Measurements from ENCODE around the gene KRTAP19-2. TPM values are rescaled to one million over a fixed set of nuclear protein-coding genes. Genes with fewer than 3 reads are reported as not detected.

Gene KRTAP19-2
- polyA plus RNA-seq, 2 of the 4 experiments (the other 2 are of a cell fraction) = not detected

GRCh38 chr21:30444204-30444603 lies 43.0 kb downstream of the KRTAP19-2 start:
- DNase-seq (ENCODE audit: low read depth in 1 of 2, low spot score in 1 of 2) (no peak), ATAC-seq (no peak), FAIRE-seq (no peak)
- POLR2A ChIA-PET = no interaction called here
- Histone ChIP-seq H3K4me2 (no peak overlapping the region), H3K9me3 (no peaks in the 10 kb centered on the region), H3K27ac (no peak overlapping the region), H3K4me1 (no peaks in the 10 kb centered on the region), H3K4me3 (no peak overlapping the region)
- WGBS (ENCODE audit: missing lambda C conversion rate) = 0% methylated on average over 1 of the region's 1 CpG
- CTCF ChIA-PET = no interaction called here
- TF ChIP-seq, protein P1, sequence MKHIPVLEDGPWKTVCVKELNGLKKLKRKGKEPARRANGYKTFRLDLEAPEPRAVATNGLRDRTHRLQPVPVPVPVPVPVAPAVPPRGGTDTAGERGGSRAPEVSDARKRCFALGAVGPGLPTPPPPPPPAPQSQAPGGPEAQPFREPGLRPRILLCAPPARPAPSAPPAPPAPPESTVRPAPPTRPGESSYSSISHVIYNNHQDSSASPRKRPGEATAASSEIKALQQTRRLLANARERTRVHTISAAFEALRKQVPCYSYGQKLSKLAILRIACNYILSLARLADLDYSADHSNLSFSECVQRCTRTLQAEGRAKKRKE (CRISPR knock-in tag; IDR thresholded peaks at IDR 0.05; ENCODE audit: low read depth) = no peak
- TF ChIP-seq MAFK (IDR thresholded peaks at IDR 0.05; ENCODE audit: partially characterized antibody) = no peak

DNA sequence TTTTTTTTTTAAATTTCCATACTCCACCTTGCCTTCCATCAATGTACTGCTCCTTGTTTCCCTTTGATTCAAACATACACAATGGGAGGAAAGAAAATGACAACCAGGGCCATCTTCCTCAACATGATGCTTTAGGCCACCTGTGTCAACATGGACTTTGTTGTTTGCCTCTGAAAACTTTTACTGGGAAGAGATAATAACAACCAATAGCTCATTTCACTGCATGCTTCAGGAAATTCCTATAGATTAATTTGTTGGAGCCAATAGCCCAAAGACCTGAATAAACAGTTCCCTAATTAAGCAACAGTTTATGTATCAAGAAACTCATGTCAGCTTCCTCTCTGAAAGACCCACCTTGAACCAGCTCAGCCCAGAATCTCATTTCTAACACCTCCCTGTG lies 44.0 kb downstream of the KRTAP19-2 start:
- Histone ChIP-seq H3K4me1 (no peaks in the 10 kb centered on the region), H3K9me3 (no peaks in the 10 kb centered on the region), H3K27ac (no peak overlapping the region), H3K4me2 (no peak overlapping the region), H3K4me3 (no peak overlapping the region)
- POLR2A ChIA-PET = no interaction called here
- DNase-seq (ENCODE audit: low read depth in 1 of 2, low spot score in 1 of 2) (no peak), FAIRE-seq (no peak), ATAC-seq (no peak)
- TF ChIP-seq JUNB (IDR thresholded peaks at IDR 0.05) = no peak
- no peak for TF ChIP-seq KDM1A (IDR thresholded peaks at IDR 0.05; ENCODE audit: low read depth)
- TF ChIP-seq EP300 (IDR thresholded peaks at IDR 0.05) = no peak
- no peak for TF ChIP-seq BHLHE40 (IDR thresholded peaks at IDR 0.05; ENCODE audit: low read depth, low read length)
- no peak for TF ChIP-seq ESRRA (IDR thresholded peaks at IDR 0.05; ENCODE audit: borderline replicate concordance, low read length)
- TF ChIP-seq POLR2A (IDR thresholded peaks at IDR 0.05; ENCODE audit: low read length) = no peak
- TF ChIP-seq MYC (IDR thresholded peaks at IDR 0.05; ENCODE audit: borderline replicate concordance, low read length) = no peak
- TF ChIP-seq RNF2 (IDR thresholded peaks at IDR 0.05; ENCODE audit: borderline replicate concordance, low read depth) = no peak
- TF ChIP-seq, protein P2, sequence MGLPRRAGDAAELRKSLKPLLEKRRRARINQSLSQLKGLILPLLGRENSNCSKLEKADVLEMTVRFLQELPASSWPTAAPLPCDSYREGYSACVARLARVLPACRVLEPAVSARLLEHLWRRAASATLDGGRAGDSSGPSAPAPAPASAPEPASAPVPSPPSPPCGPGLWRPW (IDR thresholded peaks at IDR 0.05) = no peak
- TF ChIP-seq, protein P3, sequence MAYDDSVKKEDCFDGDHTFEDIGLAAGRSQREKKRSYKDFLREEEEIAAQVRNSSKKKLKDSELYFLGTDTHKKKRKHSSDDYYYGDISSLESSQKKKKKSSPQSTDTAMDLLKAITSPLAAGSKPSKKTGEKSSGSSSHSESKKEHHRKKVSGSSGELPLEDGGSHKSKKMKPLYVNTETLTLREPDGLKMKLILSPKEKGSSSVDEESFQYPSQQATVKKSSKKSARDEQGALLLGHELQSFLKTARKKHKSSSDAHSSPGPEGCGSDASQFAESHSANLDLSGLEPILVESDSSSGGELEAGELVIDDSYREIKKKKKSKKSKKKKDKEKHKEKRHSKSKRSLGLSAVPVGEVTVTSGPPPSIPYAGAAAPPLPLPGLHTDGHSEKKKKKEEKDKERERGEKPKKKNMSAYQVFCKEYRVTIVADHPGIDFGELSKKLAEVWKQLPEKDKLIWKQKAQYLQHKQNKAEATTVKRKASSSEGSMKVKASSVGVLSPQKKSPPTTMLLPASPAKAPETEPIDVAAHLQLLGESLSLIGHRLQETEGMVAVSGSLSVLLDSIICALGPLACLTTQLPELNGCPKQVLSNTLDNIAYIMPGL (CRISPR knock-in tag; IDR thresholded peaks at IDR 0.05; ENCODE audit: borderline replicate concordance) = no peak
- TF ChIP-seq EHF (CRISPR knock-in tag; IDR thresholded peaks at IDR 0.05) = no peak
- TF ChIP-seq, protein P4, sequence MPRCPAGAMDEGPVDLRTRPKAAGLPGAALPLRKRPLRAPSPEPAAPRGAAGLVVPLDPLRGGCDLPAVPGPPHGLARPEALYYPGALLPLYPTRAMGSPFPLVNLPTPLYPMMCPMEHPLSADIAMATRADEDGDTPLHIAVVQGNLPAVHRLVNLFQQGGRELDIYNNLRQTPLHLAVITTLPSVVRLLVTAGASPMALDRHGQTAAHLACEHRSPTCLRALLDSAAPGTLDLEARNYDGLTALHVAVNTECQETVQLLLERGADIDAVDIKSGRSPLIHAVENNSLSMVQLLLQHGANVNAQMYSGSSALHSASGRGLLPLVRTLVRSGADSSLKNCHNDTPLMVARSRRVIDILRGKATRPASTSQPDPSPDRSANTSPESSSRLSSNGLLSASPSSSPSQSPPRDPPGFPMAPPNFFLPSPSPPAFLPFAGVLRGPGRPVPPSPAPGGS (IDR thresholded peaks at IDR 0.05) = no peak
- TF ChIP-seq HOXB5 (CRISPR knock-in tag; IDR thresholded peaks at IDR 0.05) = no peak
- TF ChIP-seq RARB (CRISPR knock-in tag; IDR thresholded peaks at IDR 0.05) = no peak
- TF ChIP-seq FOXS1 (CRISPR knock-in tag; IDR thresholded peaks at IDR 0.05) = no peak
- no peak for TF ChIP-seq HDAC2 (IDR thresholded peaks at IDR 0.05)
- TF ChIP-seq SREBF2 (IDR thresholded peaks at IDR 0.05) = no peak
- TF ChIP-seq KDM5A (IDR thresholded peaks at IDR 0.05) = no peak
- CTCF ChIA-PET = no interaction called here

GRCh38 chr21:30439975-30440374 lies 47.3 kb downstream of the KRTAP19-2 start, which contains the start of gene KRTAP15-1:
Gene KRTAP15-1, plus strand, starts transcription at chr21:30440275. Its CDS starts 53 bp downstream, at chr21:30440328.
- no peaks in the 10 kb centered on the region for H3K9me3 ChIP-seq
- no peak for FAIRE-seq
- no peak within 1 kb of the TSS for H3K27ac ChIP-seq
- H3K4me3 ChIP-seq = no peak within 1 kb of the TSS
- CTCF ChIA-PET = interaction anchor here (0.6 kb wide), 1 partner anchor 154 kb away, joined by 3 read pairs; no protein-coding TSS in a partner anchor
- TF ChIP-seq, protein P2 (IDR thresholded peaks at IDR 0.05) = no peak
- TF ChIP-seq, protein P5, sequence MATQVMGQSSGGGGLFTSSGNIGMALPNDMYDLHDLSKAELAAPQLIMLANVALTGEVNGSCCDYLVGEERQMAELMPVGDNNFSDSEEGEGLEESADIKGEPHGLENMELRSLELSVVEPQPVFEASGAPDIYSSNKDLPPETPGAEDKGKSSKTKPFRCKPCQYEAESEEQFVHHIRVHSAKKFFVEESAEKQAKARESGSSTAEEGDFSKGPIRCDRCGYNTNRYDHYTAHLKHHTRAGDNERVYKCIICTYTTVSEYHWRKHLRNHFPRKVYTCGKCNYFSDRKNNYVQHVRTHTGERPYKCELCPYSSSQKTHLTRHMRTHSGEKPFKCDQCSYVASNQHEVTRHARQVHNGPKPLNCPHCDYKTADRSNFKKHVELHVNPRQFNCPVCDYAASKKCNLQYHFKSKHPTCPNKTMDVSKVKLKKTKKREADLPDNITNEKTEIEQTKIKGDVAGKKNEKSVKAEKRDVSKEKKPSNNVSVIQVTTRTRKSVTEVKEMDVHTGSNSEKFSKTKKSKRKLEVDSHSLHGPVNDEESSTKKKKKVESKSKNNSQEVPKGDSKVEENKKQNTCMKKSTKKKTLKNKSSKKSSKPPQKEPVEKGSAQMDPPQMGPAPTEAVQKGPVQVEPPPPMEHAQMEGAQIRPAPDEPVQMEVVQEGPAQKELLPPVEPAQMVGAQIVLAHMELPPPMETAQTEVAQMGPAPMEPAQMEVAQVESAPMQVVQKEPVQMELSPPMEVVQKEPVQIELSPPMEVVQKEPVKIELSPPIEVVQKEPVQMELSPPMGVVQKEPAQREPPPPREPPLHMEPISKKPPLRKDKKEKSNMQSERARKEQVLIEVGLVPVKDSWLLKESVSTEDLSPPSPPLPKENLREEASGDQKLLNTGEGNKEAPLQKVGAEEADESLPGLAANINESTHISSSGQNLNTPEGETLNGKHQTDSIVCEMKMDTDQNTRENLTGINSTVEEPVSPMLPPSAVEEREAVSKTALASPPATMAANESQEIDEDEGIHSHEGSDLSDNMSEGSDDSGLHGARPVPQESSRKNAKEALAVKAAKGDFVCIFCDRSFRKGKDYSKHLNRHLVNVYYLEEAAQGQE (IDR thresholded peaks at IDR 0.05) = no peak
- TF ChIP-seq CHD2 (IDR thresholded peaks at IDR 0.05; ENCODE audit: low read length, partially characterized antibody) (no peak), MYC (IDR thresholded peaks at IDR 0.05; ENCODE audit: borderline replicate concordance, low read length) (no peak), RFX5 (IDR thresholded peaks at IDR 0.05) (no peak), HEYL (CRISPR knock-in tag; IDR thresholded peaks at IDR 0.05) (no peak), HOXA7 (CRISPR knock-in tag; IDR thresholded peaks at IDR 0.05) (no peak), ZFP36 (IDR thresholded peaks at IDR 0.05; ENCODE audit: borderline replicate concordance, partially characterized antibody) (no peak), POLR2AphosphoS2 (conservative IDR thresholded peaks at IDR 0.05; ENCODE audit: low read length) (no peak), FOXS1 (CRISPR knock-in tag; IDR thresholded peaks at IDR 0.05) (no peak)
- TF ChIP-seq, protein P4 (IDR thresholded peaks at IDR 0.05) = no peak
- no peak within 1 kb of the TSS for H3K4me2 ChIP-seq
- POLR2A ChIA-PET = no interaction called here
- H3K4me1 ChIP-seq = no peaks in the 10 kb centered on the region
- DNase-seq (ENCODE audit: low read depth in 1 of 2, low spot score in 1 of 2) = no peak
- WGBS (ENCODE audit: missing lambda C conversion rate) = 42% methylated on average over 5 of the region's 5 CpGs
- no peak for ATAC-seq
